K562 (cell line): ENCODE measurements around the gene UBN2. TPM values are rescaled to one million over a fixed set of nuclear protein-coding genes. Genes with fewer than 3 reads are reported as not detected.

Experiments used
- ATAC-seq: fragments of 200-7000 bp; cut with Tn5 transposase; 3 replicates; pipeline ENCODE4 v1.9.1; 2020; ENCODE audit warnings: moderate library complexity
- BruUV-seq: library from RNA; stranded (reverse); fragments of 400-500 nt; replicated peaks from 2 replicates; lab custom pipeline; 2021; lab: Mats Ljungman, UMichigan
- CTCF ChIA-PET: fragments of 300-600 bp; formaldehyde crosslinking; extraction: SDS; loops from one replicate; lab custom pipeline; 2021; ENCODE audit warnings: low intra/inter-chr PET ratio; lab: Yijun Ruan, JAX
- POLR2A ChIA-PET: fragments of 300-600, 350-650 bp; sonication (Branson Sonifier 250); formaldehyde crosslinking; extraction: SDS; loops from one replicate; lab custom pipeline; 2021; ENCODE audit warnings: antibody characterized with exemption, inconsistent platforms; lab: Yijun Ruan, JAX
- DNase-seq, 4 experiments: peaks; one replicate each; pipeline versions ENCODE4 v3.0.0 to v3.0.0-alpha.2; 2011 to 2018; ENCODE audit warnings: low spot score in 3 of 4, mixed read lengths in 3 of 4; ENCODE audit errors: extremely low read depth in 1 of 4
- FAIRE-seq: peaks from 2 replicates; lab custom pipeline; 2011; peaks lifted over from hg19 to GRCh38; lab: Jason Lieb, UNC
- H2AFZ ChIP-seq: 2 replicates; pipeline ENCODE4 v1.6.0; 2011; ENCODE audit warnings: low read depth, low read length, control low read depth, inconsistent platforms
- H3K27ac ChIP-seq: fragments of 200-600 bp; 3 replicates; pipeline ENCODE4 v1.8.0; 2011; ENCODE audit warnings: low read depth, mild to moderate bottlenecking, control low read depth, inconsistent platforms, low read length, moderate library complexity, mixed read lengths; ENCODE audit errors: extremely low read depth
- H3K27me3 ChIP-seq, 2 experiments: fragments of 300-600 bp in 1 of 2; 2 replicates in 1 of 2; 3 replicates in 1 of 2; pipeline versions ENCODE4 v1.6.0 to v1.8.0; 2011; ENCODE audit warnings: inconsistent platforms in 2 of 2, low read length in 2 of 2, mild to moderate bottlenecking in 1 of 2, mixed read lengths in 1 of 2, moderate library complexity in 1 of 2; ENCODE audit not compliant: control insufficient read depth in 2 of 2, insufficient read depth in 2 of 2
- H3K36me3 ChIP-seq: fragments of 300-600 bp; 3 replicates; pipeline ENCODE4 v1.8.0; 2011; ENCODE audit warnings: mild to moderate bottlenecking, low read length, inconsistent platforms; ENCODE audit not compliant: control insufficient read depth, insufficient read depth
- H3K4me1 ChIP-seq, 2 experiments: fragments of 200-600 bp in 1 of 2; replicated peaks in 1 of 2; 2 replicates in 1 of 2; 3 replicates in 1 of 2; pipeline versions ENCODE4 v1.5.1 to v1.8.0; 2011; ENCODE audit warnings: inconsistent platforms in 2 of 2, low read length in 2 of 2, mild to moderate bottlenecking in 1 of 2, mixed read lengths in 1 of 2, moderate library complexity in 1 of 2; ENCODE audit not compliant: control insufficient read depth in 2 of 2, insufficient read depth in 2 of 2
- H3K4me2 ChIP-seq: 2 replicates; pipeline ENCODE4 v1.6.1; 2011; ENCODE audit warnings: low read length, control low read depth, inconsistent platforms, mixed read lengths; ENCODE audit not compliant: insufficient read depth
- H3K4me3 ChIP-seq: fragments of 200-600 bp; sonication (generic), shearing (Covaris generic); 2 replicates; pipeline ENCODE4 v1.5.1; 2016; ENCODE audit warnings: control low read depth, inconsistent platforms
- H3K79me2 ChIP-seq: fragments of 200-600 bp; 3 replicates; pipeline ENCODE4 v1.8.0; 2011; ENCODE audit warnings: low read length, inconsistent platforms; ENCODE audit not compliant: control insufficient read depth, insufficient read depth
- H3K9ac ChIP-seq, 2 experiments: 2 replicates each; pipeline versions ENCODE4 v1.6.0 to v1.6.1; 2011; ENCODE audit warnings: low read depth in 2 of 2, low read length in 2 of 2, control low read depth in 1 of 2, inconsistent platforms in 1 of 2, mild to moderate bottlenecking in 1 of 2, mixed read lengths in 1 of 2; ENCODE audit not compliant: insufficient read depth in 1 of 2
- H3K9me1 ChIP-seq: one replicate; pipeline ENCODE4 v1.6.0; 2011; ENCODE audit warnings: inconsistent platforms, mild to moderate bottlenecking, low read length, moderate library complexity; ENCODE audit not compliant: control insufficient read depth, insufficient read depth
- H3K9me3 ChIP-seq: replicated peaks from 2 replicates; pipeline ENCODE4 v1.5.1; 2011; ENCODE audit warnings: low read depth, low read length, inconsistent platforms; ENCODE audit not compliant: control insufficient read depth, insufficient read depth
- H4K20me1 ChIP-seq: replicated peaks from 2 replicates; pipeline ENCODE4 v1.6.1; 2011; ENCODE audit warnings: low read length, inconsistent platforms, mixed read lengths; ENCODE audit not compliant: control insufficient read depth, insufficient read depth
- BCOR ChIP-seq: fragments of 450-650 bp; IDR thresholded peaks from 2 replicates; pipeline ENCODE4 v1.6.1; 2016
- CEBPB ChIP-seq: fragments of 450-650 bp; IDR thresholded peaks from 2 replicates; pipeline ENCODE4 v1.6.1; 2016; ENCODE audit warnings: missing genetic modification characterization, missing compliant biosample characterization
- CEBPG ChIP-seq, 3 experiments: fragments of 200-800 bp in 1 of 3; sonication (Bioruptor generic) in 1 of 3; sonication (generic) in 1 of 3; formaldehyde crosslinking in 1 of 3; IDR thresholded peaks in 2 of 3; conservative IDR thresholded peaks in 1 of 3; 2 replicates each; pipeline versions ENCODE4 v1.6.1 to v1.8.0; 2016 to 2022; ENCODE audit warnings: missing compliant biosample characterization in 2 of 3, missing genetic modification characterization in 2 of 3, mild to moderate bottlenecking in 1 of 3, missing genetic modification reagents in 1 of 3
- ESRRA ChIP-seq: fragments of 450-650 bp; IDR thresholded peaks from 2 replicates; pipeline ENCODE4 v1.6.1; 2014; ENCODE audit warnings: low read depth, mild to moderate bottlenecking, moderate library complexity, borderline replicate concordance
- NFYB ChIP-seq: IDR thresholded peaks from 2 replicates; pipeline ENCODE4 v1.6.1; 2011; ENCODE audit warnings: mild to moderate bottlenecking, moderate library complexity; ENCODE audit not compliant: insufficient read length; ENCODE audit errors: extremely low read depth
- PREB ChIP-seq: sonication (generic); formaldehyde crosslinking; IDR thresholded peaks from 2 replicates; pipeline ENCODE4 v1.8.1; 2023; ENCODE audit warnings: mild to moderate bottlenecking, missing genetic modification reagents
- SMAD3 ChIP-seq: fragments of 450-650 bp; formaldehyde crosslinking; conservative IDR thresholded peaks from 2 replicates; pipeline ENCODE4 v1.4.0; 2020; ENCODE audit warnings: mild to moderate bottlenecking
- ZNF507 ChIP-seq: conservative IDR thresholded peaks from 2 replicates; pipeline ENCODE4 v1.6.1; 2017; ENCODE audit warnings: missing genetic modification characterization, missing compliant biosample characterization
- WGBS: fragments of 100-300 bp; shearing (Covaris generic); methylation state at CpG from one replicate; pipeline ENCODE4 v1.1.6; 2016; ENCODE audit warnings: low coverage, mixed read lengths; ENCODE audit not compliant: insufficient coverage; ENCODE audit errors: missing lambda C conversion rate; 5-methylcytosine and 5-hydroxymethylcytosine counted together
- in situ Hi-C: fragments of 300-500 bp; cut with MboI; formaldehyde crosslinking; loops from 4 replicates; pipeline ENCODE4 v1.15.0; 2018; ENCODE audit warnings: inconsistent platforms, mixed read lengths
- intact Hi-C: fragments of 100-400 bp; cut with micrococcal nuclease; formaldehyde crosslinking; loops from 2 replicates; pipeline ENCODE4 v1.14.2; 2022
- polyA plus RNA-seq, 8 experiments: library from polyadenylated mRNA; depleted of rRNA in 4 of 8; stranded (reverse) in 5 of 8; unstranded in 3 of 8; fragments of >200 nt; fragmentation: Nextera tagmentation in 2 of 8; fragmentation: Illumina TruSeq in 1 of 8; extraction: Ambion mirVana in 2 of 8; extraction: Trizol in 1 of 8; gene quantifications; 2 replicates each; pipeline versions ENCODE4 v1.2.1 to v1.2.3, GENCODE V29; 2011 to 2014; ENCODE audit warnings: inconsistent platforms in 1 of 8, missing spikeins in 1 of 8
- small RNA-seq: library from RNA; depleted of rRNA; stranded (forward); fragments of <200 nt; gene quantifications from one replicate; pipeline ENCODE3, GENCODE V24; 2014
- total RNA-seq, 7 experiments: library from RNA; depleted of rRNA in 6 of 7; stranded (reverse); fragments of >200 nt in 6 of 7; fragmentation: Illumina TruSeq in 2 of 7; extraction: Trizol in 2 of 7; gene quantifications; 2 replicates each; pipeline versions ENCODE4 v1.2.1 to v1.2.3, GENCODE V29; 2011 to 2021; ENCODE audit warnings: low replicate concordance in 1 of 7

The UBN2 gene
- total and polyA plus RNA-seq, 9 of the 15 experiments (the other 6 are each of a cell fraction or from before 2014, with no cell fraction given): 1.2 to 19.5 (median 9.9) TPM

DNA sequence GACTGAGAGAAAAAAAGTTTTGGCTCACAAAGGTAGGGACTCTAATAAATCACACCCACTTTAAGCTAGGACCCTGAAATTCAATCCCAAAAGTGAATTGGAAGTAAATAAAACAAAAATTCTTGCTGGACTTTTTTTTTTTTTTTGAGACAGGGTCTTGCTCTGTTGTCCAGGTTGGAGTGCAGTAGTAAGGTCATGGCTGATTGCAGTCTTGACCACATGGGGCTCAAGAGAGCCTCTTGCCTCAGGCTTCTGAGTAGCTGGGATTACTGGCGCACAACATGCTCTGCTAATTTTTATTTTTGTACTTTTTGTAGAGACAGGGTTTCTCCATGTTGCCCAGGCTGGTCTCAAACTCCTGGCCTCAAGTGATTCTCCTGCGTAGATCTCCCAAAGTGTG, 123.7 kb downstream of the UBN2 start (continued):
- TF ChIP-seq NFYB: no peak
- no peak for TF ChIP-seq SMAD3
- TF ChIP-seq BCOR: 0 out of 2 replicates have a peak, but pooled peaks have one; percentile 37
- TF ChIP-seq, all 486 proteins: peak for 6

DNA sequence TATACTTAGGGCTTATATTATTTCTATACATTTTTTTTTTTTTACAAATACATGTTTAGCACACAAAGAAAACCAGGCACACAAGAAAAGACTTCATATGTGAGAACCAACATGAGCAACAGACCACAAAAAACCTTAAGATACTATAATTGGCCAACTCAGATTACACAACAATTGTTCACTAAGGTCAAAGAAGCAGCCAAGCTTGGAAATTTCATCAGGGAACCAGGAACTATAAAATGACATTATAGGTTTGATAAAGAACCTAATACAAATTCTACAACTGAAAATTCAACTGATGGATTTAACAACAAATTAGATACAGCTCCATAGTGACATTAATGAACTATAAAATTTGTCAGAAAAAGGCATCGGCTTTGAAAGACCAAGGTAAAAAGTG, 124.3 kb downstream of the UBN2 start:
- no peak overlapping the region for H3K9ac ChIP-seq
- BruUV-seq: no TSS peak
- in situ Hi-C loops: loop anchor here (25.0 kb wide), 1 partner anchor 1393 kb away; no protein-coding TSS in a partner anchor
- H2AFZ ChIP-seq: no peak overlapping the region
- H3K4me2 ChIP-seq: no peak overlapping the region
- no peaks in the 10 kb centered on the region for H3K27me3 ChIP-seq
- WGBS: 91% methylated on average over 1 of the region's 1 CpG
- H3K79me2 ChIP-seq: peaks cover 23% of the 10 kb centered on the region
- no peaks in the 10 kb centered on the region for H3K9me3 ChIP-seq
- ChIA-PET CTCF (no interaction called here), POLR2A (interaction anchor here (1.1 to 2.0 kb wide), 4 partner anchors 9 to 22 kb away, joined by 3 to 6 read pairs (median 4); partner anchors contain the start of gene FMC1)
- TF ChIP-seq ZNF507 (tag) (peak; percentile 37; the same call in 1 of the 2 replicates), CEBPG (CRISPR knock-in tag; IDR thresholded peaks at IDR 0.05) (no peak), CEBPG (tag; conservative IDR thresholded peaks at IDR 0.05 in 1 of 2, IDR thresholded peaks at IDR 0.05 in 1 of 2) (peak; percentile 31 to 64; a peak in 1 of 4 replicates), PREB (CRISPR knock-in tag) (no peak), CEBPB (tag) (peak; percentile 55; the same call in 1 of the 2 replicates), ESRRA (no peak)
- peaks cover 5% of the 10 kb centered on the region; the same call in 1 of the 3 replicates for H3K36me3 ChIP-seq
- peaks cover 4 to 15% of the 10 kb centered on the region in 2 experiments; a peak in 4 of 5 replicates for H3K4me1 ChIP-seq
- no peak for DNase-seq
- H3K4me3 ChIP-seq: no peak overlapping the region
- no peak for ATAC-seq
- no peaks in the 10 kb centered on the region for H3K9me1 ChIP-seq
- intact Hi-C loops: no loop called here
- H3K27ac ChIP-seq: no peak overlapping the region
- no peaks in the 10 kb centered on the region for H4K20me1 ChIP-seq
- no peak for FAIRE-seq

Small RNA genes lying within 50 kb of the gene (small RNA-seq; reads per million reads assigned to genes)
- not detected for gene AC009220.1
- not detected for gene RNU6-206P

Other genes starting within 250 kb of the UBN2 start
- gene KIAA1549, start 249.8 kb upstream of the UBN2 start, total RNA-seq (2014; rRNA removed): 0.04 and 0.09 TPM in 2 replicates
- 0.07 and 0.10 TPM in 2 replicates for gene KIAA1549, start 249.8 kb upstream of the UBN2 start, total RNA-seq (2014; rRNA removed; fragmentation: Illumina TruSeq; extraction: Trizol)
- 0.04 TPM in 2 replicates for gene KIAA1549, start 249.8 kb upstream of the UBN2 start, total RNA-seq (2015; rRNA removed; fragmentation: Illumina TruSeq; extraction: Trizol)
- 0.25 and 0.29 TPM in 2 replicates for gene KIAA1549, start 249.8 kb upstream of the UBN2 start, total RNA-seq (2021)
- 0.17 and 0.24 TPM in 2 replicates for gene KIAA1549, start 249.8 kb upstream of the UBN2 start, polyA plus RNA-seq (2011; rRNA removed)
- 0.16 and 0.24 TPM in 2 replicates for gene KIAA1549, start 249.8 kb upstream of the UBN2 start, polyA plus RNA-seq (2014; fragmentation: Illumina TruSeq; extraction: Trizol)
- under 1 TPM; 0.01 TPM for gene KIAA1549, start 249.8 kb upstream of the UBN2 start, polyA plus RNA-seq (2014; fragmentation: Nextera tagmentation; extraction: Ambion mirVana)
- 0.04 and 0.05 TPM in 2 replicates for gene KIAA1549, start 249.8 kb upstream of the UBN2 start, polyA plus RNA-seq (2014; rRNA removed)
- gene ZC3HAV1L, start 195.2 kb upstream of the UBN2 start, total RNA-seq (2014; rRNA removed): not detected in 2 replicates
- gene ZC3HAV1L, start 195.2 kb upstream of the UBN2 start, total RNA-seq (2014; rRNA removed; fragmentation: Illumina TruSeq; extraction: Trizol): not detected in 2 replicates
- gene ZC3HAV1L, start 195.2 kb upstream of the UBN2 start, total RNA-seq (2015; rRNA removed; fragmentation: Illumina TruSeq; extraction: Trizol): not detected in 2 replicates
- gene ZC3HAV1L, start 195.2 kb upstream of the UBN2 start, total RNA-seq (2021): not detected in 2 replicates
- gene ZC3HAV1L, start 195.2 kb upstream of the UBN2 start, polyA plus RNA-seq (2011; rRNA removed): not detected in 2 replicates
- gene ZC3HAV1L, start 195.2 kb upstream of the UBN2 start, polyA plus RNA-seq (2014; fragmentation: Illumina TruSeq; extraction: Trizol): not detected in 2 replicates
- gene ZC3HAV1L, start 195.2 kb upstream of the UBN2 start, polyA plus RNA-seq (2014; fragmentation: Nextera tagmentation; extraction: Ambion mirVana): not detected
- gene ZC3HAV1L, start 195.2 kb upstream of the UBN2 start, polyA plus RNA-seq (2014; rRNA removed): not detected in 2 replicates
- 23.9 and 26.4 TPM in 2 replicates for gene ZC3HAV1, start 121.5 kb upstream of the UBN2 start, total RNA-seq (2014; rRNA removed)
- gene ZC3HAV1, start 121.5 kb upstream of the UBN2 start, total RNA-seq (2014; rRNA removed; fragmentation: Illumina TruSeq; extraction: Trizol): 34.0 TPM in 2 replicates
- 38.9 and 40.5 TPM in 2 replicates for gene ZC3HAV1, start 121.5 kb upstream of the UBN2 start, total RNA-seq (2015; rRNA removed; fragmentation: Illumina TruSeq; extraction: Trizol)
- gene ZC3HAV1, start 121.5 kb upstream of the UBN2 start, total RNA-seq (2021): 33.0 and 33.8 TPM in 2 replicates
- 16.9 and 22.4 TPM in 2 replicates for gene ZC3HAV1, start 121.5 kb upstream of the UBN2 start, polyA plus RNA-seq (2011; rRNA removed)
- 22.8 and 30.9 TPM in 2 replicates for gene ZC3HAV1, start 121.5 kb upstream of the UBN2 start, polyA plus RNA-seq (2014; fragmentation: Illumina TruSeq; extraction: Trizol)
- 10 to 100 TPM; 11.9 to 13.4 TPM for gene ZC3HAV1, start 121.5 kb upstream of the UBN2 start, polyA plus RNA-seq (2014; fragmentation: Nextera tagmentation; extraction: Ambion mirVana)
- 18.0 and 18.7 TPM in 2 replicates for gene ZC3HAV1, start 121.5 kb upstream of the UBN2 start, polyA plus RNA-seq (2014; rRNA removed)
- 25.8 and 28.6 TPM in 2 replicates for gene FMC1, start 110.1 kb downstream of the UBN2 start, total RNA-seq (2014; rRNA removed)
- gene FMC1, start 110.1 kb downstream of the UBN2 start, total RNA-seq (2014; rRNA removed; fragmentation: Illumina TruSeq; extraction: Trizol): 16.8 and 26.1 TPM in 2 replicates
- 12.1 and 14.0 TPM in 2 replicates for gene FMC1, start 110.1 kb downstream of the UBN2 start, total RNA-seq (2015; rRNA removed; fragmentation: Illumina TruSeq; extraction: Trizol)
- 29.0 TPM in 2 replicates for gene FMC1, start 110.1 kb downstream of the UBN2 start, total RNA-seq (2021)
- gene FMC1, start 110.1 kb downstream of the UBN2 start, polyA plus RNA-seq (2011; rRNA removed): 30.6 and 49.5 TPM in 2 replicates
- gene FMC1, start 110.1 kb downstream of the UBN2 start, polyA plus RNA-seq (2014; fragmentation: Illumina TruSeq; extraction: Trizol): 14.1 and 25.3 TPM in 2 replicates
- gene FMC1, start 110.1 kb downstream of the UBN2 start, polyA plus RNA-seq (2014; fragmentation: Nextera tagmentation; extraction: Ambion mirVana): 100 to 1,000 TPM; 112 to 116 TPM
- 35.3 and 37.8 TPM in 2 replicates for gene FMC1, start 110.1 kb downstream of the UBN2 start, polyA plus RNA-seq (2014; rRNA removed)
- 110 and 119 TPM in 2 replicates for gene LUC7L2, start 128.7 kb downstream of the UBN2 start, total RNA-seq (2014; rRNA removed)
- 144 and 164 TPM in 2 replicates for gene LUC7L2, start 128.7 kb downstream of the UBN2 start, total RNA-seq (2014; rRNA removed; fragmentation: Illumina TruSeq; extraction: Trizol)
- gene LUC7L2, start 128.7 kb downstream of the UBN2 start, total RNA-seq (2015; rRNA removed; fragmentation: Illumina TruSeq; extraction: Trizol): 141 and 144 TPM in 2 replicates
- 198 and 207 TPM in 2 replicates for gene LUC7L2, start 128.7 kb downstream of the UBN2 start, total RNA-seq (2021)
- 95.0 and 115 TPM in 2 replicates for gene LUC7L2, start 128.7 kb downstream of the UBN2 start, polyA plus RNA-seq (2011; rRNA removed)
- 137 and 168 TPM in 2 replicates for gene LUC7L2, start 128.7 kb downstream of the UBN2 start, polyA plus RNA-seq (2014; fragmentation: Illumina TruSeq; extraction: Trizol)
- gene LUC7L2, start 128.7 kb downstream of the UBN2 start, polyA plus RNA-seq (2014; fragmentation: Nextera tagmentation; extraction: Ambion mirVana): 10 to 100 TPM; 56.1 to 66.5 TPM
- 117 and 144 TPM in 2 replicates for gene LUC7L2, start 128.7 kb downstream of the UBN2 start, polyA plus RNA-seq (2014; rRNA removed)